NT2/D1 (cell line): Measurements from ENCODE around the gene NHLH2.

Experiments used
- YY1 ChIP-seq: IDR thresholded peaks from 2 replicates; pipeline ENCODE4 v1.6.1; 2011; ENCODE audit not compliant: insufficient read length, insufficient read depth
- ZNF274 ChIP-seq: IDR thresholded peaks from 2 replicates; pipeline ENCODE4 v1.6.1; 2011; ENCODE audit warnings: mild to moderate bottlenecking, low read depth, low read length

DNA sequence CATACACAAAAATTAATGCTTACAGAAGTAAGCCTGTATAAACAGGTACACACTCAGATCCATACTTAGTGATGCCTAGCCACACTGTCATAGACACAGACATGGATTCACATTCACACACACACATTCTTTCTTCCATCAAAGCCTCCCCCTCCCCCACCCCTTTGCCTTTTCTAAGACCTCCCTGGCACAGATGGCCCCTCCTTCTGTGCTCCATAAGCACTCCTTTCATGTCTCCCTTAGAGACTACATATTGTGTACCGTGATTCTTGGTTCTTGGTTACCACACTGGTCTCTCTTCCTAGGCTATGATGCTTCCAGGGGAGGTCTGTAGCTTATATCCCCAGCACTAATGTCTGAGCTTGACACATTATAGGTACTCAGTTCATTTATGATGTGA is 2.0 kb upstream of the NHLH2 start:
- TF ChIP-seq ZNF274 (no peak), YY1 (no peak)
